SK-N-SH (cell line): ENCODE results near the gene SMURF1. TPM values are rescaled to one million over a fixed set of nuclear protein-coding genes. Genes with fewer than 3 reads are reported as not detected.

ENCODE experiments used
- CTCF ChIA-PET: fragments of 300-600, 350-600 bp; formaldehyde crosslinking; extraction: SDS; loops from one replicate; lab custom pipeline; 2021; lab: Yijun Ruan, JAX
- POLR2A ChIA-PET: fragments of 350-600 bp; sonication (Branson Sonifier 250); formaldehyde crosslinking; extraction: SDS; loops from one replicate; lab custom pipeline; 2020; ENCODE audit warnings: antibody characterized with exemption, inconsistent platforms; lab: Yijun Ruan, JAX
- DNase-seq: peaks from one replicate; pipeline ENCODE4 v3.0.0; 2012
- H2AFZ ChIP-seq: fragments of 200-600 bp; sonication (generic); 2 replicates; pipeline ENCODE4 v1.8.1; 2016; ENCODE audit warnings: antibody characterized with exemption, mild to moderate bottlenecking, low read depth
- H3F3A ChIP-seq: fragments of 200-600 bp; sonication (generic); replicated peaks from 2 replicates; pipeline ENCODE3; 2016; ENCODE audit warnings: antibody characterized with exemption, mild to moderate bottlenecking; ENCODE audit not compliant: insufficient read depth
- H3K27ac ChIP-seq, 2 experiments: fragments of 200-500 bp in 1 of 2; fragments of 200-600 bp in 1 of 2; sonication (Bioruptor generic) in 1 of 2; sonication (generic), shearing (Covaris generic) in 1 of 2; 2 replicates each; pipeline versions ENCODE4 v1.5.1 to v1.6.1; 2014 to 2016; ENCODE audit warnings: low read depth in 2 of 2, inconsistent platforms in 1 of 2, low read length in 1 of 2, mild to moderate bottlenecking in 1 of 2, mixed read lengths in 1 of 2
- H3K27me3 ChIP-seq: fragments of 200-600 bp; sonication (generic), shearing (Covaris generic); 2 replicates; pipeline ENCODE4 v1.6.1; 2016; ENCODE audit warnings: mixed run types; ENCODE audit not compliant: insufficient read depth
- H3K36me3 ChIP-seq, 2 experiments: fragments of 200-500 bp in 1 of 2; fragments of 200-600 bp in 1 of 2; sonication (Bioruptor generic) in 1 of 2; sonication (generic) in 1 of 2; replicated peaks in 1 of 2; 2 replicates each; pipeline versions ENCODE3 to v1.5.1; 2014 to 2016; ENCODE audit warnings: low read length in 1 of 2, mild to moderate bottlenecking in 1 of 2; ENCODE audit not compliant: insufficient read depth in 2 of 2, control insufficient read depth in 1 of 2
- H3K4me1 ChIP-seq, 2 experiments: fragments of 200-500 bp in 1 of 2; fragments of 200-600 bp in 1 of 2; sonication (Bioruptor generic) in 1 of 2; sonication (generic), shearing (Covaris generic) in 1 of 2; 2 replicates each; pipeline versions ENCODE4 v1.5.1 to v1.6.1; 2014 to 2016; ENCODE audit warnings: low read depth in 1 of 2, low read length in 1 of 2, mixed run types in 1 of 2; ENCODE audit not compliant: insufficient read depth in 2 of 2, control insufficient read depth in 1 of 2
- H3K4me2 ChIP-seq: fragments of 200-600 bp; sonication (generic), shearing (Covaris generic); 2 replicates; pipeline ENCODE4 v1.6.1; 2017; ENCODE audit warnings: mixed run types
- H3K4me3 ChIP-seq, 2 experiments: fragments of 200-500 bp in 1 of 2; fragments of 200-600 bp in 1 of 2; sonication (Bioruptor generic) in 1 of 2; sonication (generic), shearing (Covaris generic) in 1 of 2; 2 replicates each; pipeline versions ENCODE4 v1.5.1 to v1.8.1; 2014 to 2016; ENCODE audit warnings: low read depth in 2 of 2, inconsistent platforms in 1 of 2, low read length in 1 of 2, mild to moderate bottlenecking in 1 of 2, mixed read lengths in 1 of 2, moderate library complexity in 1 of 2
- H3K79me2 ChIP-seq: fragments of 200-600 bp; sonication (generic); 2 replicates; pipeline ENCODE4 v1.8.1; 2017; ENCODE audit warnings: mild to moderate bottlenecking; ENCODE audit not compliant: insufficient read depth
- H3K9ac ChIP-seq: fragments of 200-600 bp; sonication (generic); 2 replicates; pipeline ENCODE4 v1.6.1; 2017; ENCODE audit warnings: mixed run types
- H3K9me2 ChIP-seq: fragments of 200-600 bp; sonication (generic); 2 replicates; pipeline ENCODE4 v1.6.1; 2017; ENCODE audit warnings: mixed run types
- H3K9me3 ChIP-seq: fragments of 200-600 bp; sonication (generic); 2 replicates; pipeline ENCODE4 v1.6.1; 2017; ENCODE audit warnings: mixed run types, mild to moderate bottlenecking, moderate library complexity
- H4K20me1 ChIP-seq: fragments of 200-600 bp; sonication (generic); 2 replicates; pipeline ENCODE4 v1.6.1; 2017; ENCODE audit warnings: mild to moderate bottlenecking, mixed run types; ENCODE audit not compliant: insufficient read depth
- ELF1 ChIP-seq: IDR thresholded peaks from 2 replicates; pipeline ENCODE4 v1.4.0; 2012
- EZH2phosphoT487 ChIP-seq: fragments of 200-600 bp; sonication (generic); IDR thresholded peaks from 2 replicates; pipeline ENCODE4 v1.6.1; 2017; ENCODE audit warnings: low read depth, mixed run types, mild to moderate bottlenecking, antibody characterized with exemption, moderate library complexity, borderline replicate concordance
- FOXM1 ChIP-seq: IDR thresholded peaks from 2 replicates; pipeline ENCODE4 v1.4.0; 2012; ENCODE audit warnings: low read depth, mild to moderate bottlenecking
- GABPA ChIP-seq: IDR thresholded peaks from 2 replicates; pipeline ENCODE4 v1.4.0; 2012; ENCODE audit warnings: low read depth, mild to moderate bottlenecking
- GATA2 ChIP-seq: sonication (generic); formaldehyde crosslinking; IDR thresholded peaks from 2 replicates; pipeline ENCODE4 v1.5.0; 2020; ENCODE audit warnings: mild to moderate bottlenecking, missing genetic modification reagents
- JUND ChIP-seq: IDR thresholded peaks from 2 replicates; pipeline ENCODE4 v1.4.0; 2012
- MAX ChIP-seq: IDR thresholded peaks from 2 replicates; pipeline ENCODE4 v1.4.0; 2012; ENCODE audit warnings: low read depth
- MEF2A ChIP-seq: IDR thresholded peaks from 2 replicates; pipeline ENCODE4 v1.4.0; 2012; ENCODE audit warnings: low read depth, borderline replicate concordance
- NRF1 ChIP-seq: IDR thresholded peaks from 2 replicates; pipeline ENCODE4 v1.6.1; 2012; ENCODE audit warnings: low read depth, mild to moderate bottlenecking, low read length
- POLR2AphosphoS5 ChIP-seq: IDR thresholded peaks from 2 replicates; pipeline ENCODE4 v1.6.1; 2012; ENCODE audit warnings: low read depth, low read length
- RCOR1 ChIP-seq: fragments of 150-350 bp; IDR thresholded peaks from 2 replicates; pipeline ENCODE4 v1.6.1; 2017; ENCODE audit warnings: antibody characterized with exemption, low read length
- SIN3A ChIP-seq: IDR thresholded peaks from 2 replicates; pipeline ENCODE4 v1.6.1; 2012; ENCODE audit warnings: low read depth, mild to moderate bottlenecking, low read length, moderate library complexity, borderline replicate concordance
- SMC3 ChIP-seq: IDR thresholded peaks from 2 replicates; pipeline ENCODE4 v1.6.1; 2012; ENCODE audit warnings: low read depth, low read length, improper control_type of control experiment
- TAF1 ChIP-seq: IDR thresholded peaks from 2 replicates; pipeline ENCODE4 v1.6.1; 2012; ENCODE audit warnings: low read depth, mild to moderate bottlenecking, low read length, moderate library complexity, borderline replicate concordance
- TCF12 ChIP-seq: IDR thresholded peaks from 2 replicates; pipeline ENCODE4 v1.4.0; 2012
- TEAD4 ChIP-seq: IDR thresholded peaks from 2 replicates; pipeline ENCODE4 v1.4.0; 2012; ENCODE audit warnings: mild to moderate bottlenecking, borderline replicate concordance; ENCODE audit not compliant: insufficient read depth
- USF2 ChIP-seq: fragments of 150-350 bp; IDR thresholded peaks from 2 replicates; pipeline ENCODE4 v1.6.1; 2017; ENCODE audit warnings: antibody characterized with exemption, low read length, low read depth, borderline replicate concordance
- YY1 ChIP-seq: IDR thresholded peaks from 2 replicates; pipeline ENCODE4 v1.4.0; 2012; ENCODE audit warnings: low read depth, mild to moderate bottlenecking
- ZBTB33 ChIP-seq: IDR thresholded peaks from 2 replicates; pipeline ENCODE4 v1.4.0; 2012; ENCODE audit warnings: low read depth, borderline replicate concordance
- WGBS: methylation state at CpG from one replicate; pipeline ENCODE4 v1.1.6; 2017; ENCODE audit warnings: low lambda C conversion rate; 5-methylcytosine and 5-hydroxymethylcytosine counted together
- polyA plus RNA-seq, 3 experiments: library from polyadenylated mRNA; depleted of rRNA; stranded (reverse); fragments of >200 nt; gene quantifications; 2 replicates each; pipeline ENCODE4 v1.2.3, GENCODE V29; 2012

The SMURF1 gene
- polyA plus RNA-seq, 1 of the 3 experiments (the other 2 are of a cell fraction) = 12.9 TPM

GRCh38 chr7:99013266-99014112 lies 130.4 kb downstream of the SMURF1 start:
- Histone ChIP-seq H3K27me3 (no peaks in the 10 kb centered on the region), H3K79me2 (peaks cover 11% of the 10 kb centered on the region; the same call in 1 of the 2 replicates), H3K4me2 (no peak overlapping the region), H3K27ac (no peak overlapping the region), H3K4me1 (no peaks in the 10 kb centered on the region), H3F3A (peaks cover 7% of the 10 kb centered on the region), H3K36me3 (peaks cover 74 to 82% of the 10 kb centered on the region in 2 experiments), H3K4me3 (no peak overlapping the region), H2AFZ (no peak overlapping the region), H3K9me2 (no peaks in the 10 kb centered on the region), H3K9me3 (no peaks in the 10 kb centered on the region), H4K20me1 (no peaks in the 10 kb centered on the region), H3K9ac (no peak overlapping the region)
- 94% methylated on average over 21 of the region's 25 CpGs for WGBS
- ChIA-PET CTCF (interaction anchor here (0.6 to 1.8 kb wide), 4 partner anchors 10 to 135 kb away, joined by 3 to 7 read pairs (median 4); partner anchors contain the start of gene TRRAP), POLR2A (interaction anchor here (0.6 kb wide), 1 partner anchor 17 kb away, joined by 3 read pairs; no protein-coding TSS in a partner anchor)
- no peak for DNase-seq
- TF ChIP-seq ZBTB33 = no peak
- no peak for TF ChIP-seq USF2
- no peak for TF ChIP-seq MEF2A
- TF ChIP-seq ELF1 = no peak
- no peak for TF ChIP-seq EZH2phosphoT487
- TF ChIP-seq SMC3 = no peak
- TF ChIP-seq JUND = no peak
- no peak for TF ChIP-seq GATA2 (CRISPR knock-in tag)
- TF ChIP-seq YY1 = no peak
- TF ChIP-seq SIN3A = no peak
- TF ChIP-seq TAF1 = no peak
- TF ChIP-seq FOXM1 = no peak
- no peak for TF ChIP-seq TCF12
- no peak for TF ChIP-seq TEAD4
- TF ChIP-seq NRF1 = no peak
- TF ChIP-seq MAX = no peak
- TF ChIP-seq POLR2AphosphoS5 = no peak
- no peak for TF ChIP-seq GABPA
- TF ChIP-seq RCOR1 = no peak
